HG03520 (cell line): ENCODE data around the gene PPP2R2D.
"Not testable (repeated sequence)": the region's sequence is repeated elsewhere in the genome, so short reads cannot be mapped to it uniquely, and the experiment has no call there.

Source experiments
- ATAC-seq: cut with Tn5 transposase; IDR thresholded peaks from one replicate; pipeline ENCODE4 v1.9.1; 2021; ENCODE audit warnings: mild to moderate bottlenecking, moderate library complexity; ENCODE audit not compliant: unreplicated experiment

PPP2R2D gene

GRCh38 chr10:131946321-131946751, 45.5 kb downstream of the PPP2R2D start:
- no peak for ATAC-seq

- no peak for ATAC-seq
Measured at GRCh38 chr10:131946880-131947279, 46.1 kb downstream of the PPP2R2D start.

GRCh38 chr10:131947631-131948347, 47.0 kb downstream of the PPP2R2D start:
- no peak for ATAC-seq

- ATAC-seq, result no peak
Measured at GRCh38 chr10:131948501-131948900, 47.7 kb downstream of the PPP2R2D start.

- no peak for ATAC-seq
Measured at GRCh38 chr10:131949041-131949862, 48.4 kb downstream of the PPP2R2D start.

GRCh38 chr10:131949908-131950307, 49.1 kb downstream of the PPP2R2D start:
- not testable (repeated sequence) for ATAC-seq

- ATAC-seq, result no peak
Measured at GRCh38 chr10:131954356-131954965, 53.7 kb downstream of the PPP2R2D start.

GRCh38 chr10:131955591-131956340, 55.0 kb downstream of the PPP2R2D start:
- no peak for ATAC-seq

- ATAC-seq, result no peak
Measured at GRCh38 chr10:131959841-131960240, 59.0 kb downstream of the PPP2R2D start.

- ATAC-seq, result no peak
Measured at GRCh38 chr10:131960631-131961046, 59.8 kb downstream of the PPP2R2D start.

- ATAC-seq, result no peak
Measured at GRCh38 chr10:131961047-131961776, 60.4 kb downstream of the PPP2R2D start.

- no peak for ATAC-seq
Measured at GRCh38 chr10:131961777-131962662, 61.2 kb downstream of the PPP2R2D start.

GRCh38 chr10:131963350-131963749, 62.5 kb downstream of the PPP2R2D start:
- ATAC-seq, result no peak

GRCh38 chr10:131963811-131964210, 63.0 kb downstream of the PPP2R2D start:
- no peak for ATAC-seq

- ATAC-seq, result no peak
Measured at GRCh38 chr10:131964298-131964697, 63.5 kb downstream of the PPP2R2D start.

GRCh38 chr10:131968949-131969348, 68.1 kb downstream of the PPP2R2D start:
- ATAC-seq, result no peak

GRCh38 chr10:131970946-131971345, 70.1 kb downstream of the PPP2R2D start:
- no peak for ATAC-seq

GRCh38 chr10:131971591-131971990, 70.8 kb downstream of the PPP2R2D start:
- no peak for ATAC-seq

GRCh38 chr10:131972474-131973071, 71.8 kb downstream of the PPP2R2D start:
- no peak for ATAC-seq
